Gastrocnemius medialis (tissue), 4 donors: Measurements from ENCODE around the gene FMN2. TPM values are rescaled to one million over a fixed set of nuclear protein-coding genes. Genes with fewer than 3 reads are reported as not detected.

Experiments used
- ATAC-seq, 2 donors: fragments of 150-250 bp; one replicate each; pipeline ENCODE4 v1.9.1; 2016
- DNase-seq, 2 donors: peaks; one replicate each; pipeline ENCODE4 v3.0.0-alpha.2; 2019
- H3K27ac ChIP-seq, 4 donors: fragments of 200-600 bp; sonication (generic); 1 replicate in 1 of 4; 2 replicates in 3 of 4; pipeline ENCODE4 v1.5.1; 2016 to 2018; ENCODE audit warnings: mild to moderate bottlenecking in 2 of 4, moderate library complexity in 1 of 4
- H3K27me3 ChIP-seq, 3 donors: fragments of 200-600 bp; sonication (generic) in 2 of 3; 1 replicate in 1 of 3; 2 replicates in 2 of 3; pipeline versions ENCODE4 v1.5.1 to v1.6.0; 2016 to 2019; ENCODE audit warnings: mild to moderate bottlenecking in 1 of 3, moderate library complexity in 1 of 3
- H3K36me3 ChIP-seq, 2 donors: fragments of 200-600 bp; sonication (generic) in 1 of 2; one replicate each; pipeline ENCODE4 v1.5.1; 2017 to 2018
- H3K4me1 ChIP-seq, 2 donors: fragments of 200-600 bp; sonication (generic) in 1 of 2; one replicate each; pipeline ENCODE4 v1.5.1; 2016 to 2017; ENCODE audit warnings: mild to moderate bottlenecking in 2 of 2
- H3K4me3 ChIP-seq, 4 donors: fragments of 200-600 bp; sonication (generic) in 3 of 4; 1 replicate in 1 of 4; 2 replicates in 3 of 4; pipeline ENCODE4 v1.5.1; 2016 to 2019; ENCODE audit warnings: mild to moderate bottlenecking in 2 of 4
- H3K9me3 ChIP-seq, 3 donors: fragments of 200-600 bp; sonication (generic) in 2 of 3; 1 replicate in 1 of 3; 2 replicates in 2 of 3; pipeline ENCODE4 v1.5.1; 2016 to 2019
- CTCF ChIP-seq, 5 experiments: fragments of 450-650 bp in 3 of 5; fragments of 200-600 bp in 2 of 5; sonication (generic) in 2 of 5; IDR thresholded peaks in 4 of 5; conservative IDR thresholded peaks in 1 of 5; 1 replicate in 4 of 5; 2 replicates in 1 of 5; pipeline ENCODE4 v1.5.1; 2016 to 2019; ENCODE audit warnings: antibody characterized with exemption in 5 of 5, mild to moderate bottlenecking in 3 of 5, moderate library complexity in 3 of 5
- POLR2A ChIP-seq, 2 donors: fragments of 450-650 bp; IDR thresholded peaks; one replicate each; pipeline ENCODE4 v1.6.1; 2017; ENCODE audit warnings: antibody characterized with exemption in 2 of 2, mild to moderate bottlenecking in 2 of 2, moderate library complexity in 2 of 2
- in situ Hi-C, 4 donors: fragments of 200-750 bp; cut with MboI; loops; one replicate each; pipeline versions ENCODE4 v1.15.0 to v1.8.0; 2017; ENCODE audit warnings: low sequenced_read_pairs in 4 of 4
- intact Hi-C: fragments of 100-400 bp; cut with DNase I; formaldehyde crosslinking; loops from one replicate; pipeline ENCODE4 v1.15.1; 2023; ENCODE audit warnings: low total_unique reads
- total RNA-seq, 4 donors: library from RNA; depleted of rRNA; stranded (reverse); fragments of >200 nt; gene quantifications; one replicate each; pipeline versions ENCODE4 v1.1.0 to v1.2.3, GENCODE V29; 2016

Gene FMN2
- total RNA-seq, 4 donors from 2014 or later = 0.51 TPM; not detected in 3

DNA sequence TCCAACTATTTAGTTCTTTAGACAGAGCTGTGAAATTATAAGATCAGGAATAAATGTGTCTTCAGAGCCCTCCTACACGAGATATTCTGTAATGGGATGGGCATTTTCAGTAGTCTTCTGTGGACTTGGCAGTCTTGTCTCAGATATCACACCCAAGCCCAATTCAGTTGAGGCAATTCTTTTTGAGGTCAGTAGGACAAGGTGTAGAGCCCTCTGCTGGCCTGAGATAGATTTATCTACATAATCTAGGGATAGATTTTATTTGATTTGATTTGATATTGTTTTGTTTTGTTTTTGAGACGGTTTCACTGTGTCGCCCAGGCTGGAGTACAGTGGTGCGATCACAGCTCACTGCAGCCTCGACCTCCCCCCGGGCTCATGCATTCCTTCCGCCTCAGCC, 77.5 kb downstream of the FMN2 start:
- TF ChIP-seq CTCF (IDR thresholded peaks at IDR 0.05 in 4 of 5, conservative IDR thresholded peaks at IDR 0.05 in 1 of 5) (no peak), POLR2A (IDR thresholded peaks at IDR 0.05) (no peak)
- intact Hi-C loops = no loop called here
- Histone ChIP-seq H3K9me3 (no peaks in the 10 kb centered on the region), H3K4me3 (no peak overlapping the region), H3K4me1 (no peaks in the 10 kb centered on the region), H3K27me3 (no peaks in the 10 kb centered on the region), H3K36me3 (no peaks in the 10 kb centered on the region), H3K27ac (no peak overlapping the region)
- in situ Hi-C loops = no loop called here
- no peak for DNase-seq
- no peak for ATAC-seq

DNA sequence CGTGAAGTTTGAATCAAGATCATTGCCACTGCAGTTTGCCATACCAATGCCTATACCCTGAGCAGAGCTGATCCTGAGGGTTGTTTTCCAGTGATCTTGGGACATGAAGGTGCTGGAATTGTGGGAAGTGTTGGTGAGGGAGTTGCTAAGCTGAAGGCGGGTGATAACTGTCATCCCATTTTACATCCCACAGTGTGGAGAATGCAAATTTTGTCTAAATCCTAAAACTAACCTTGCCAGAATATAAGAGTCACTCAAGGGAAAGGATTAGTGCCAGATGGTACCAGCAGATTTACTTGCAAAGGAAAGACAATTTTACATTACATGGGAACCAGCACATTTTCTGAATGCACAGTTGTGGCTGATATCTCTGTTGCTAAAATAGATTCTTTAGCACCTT, 78.6 kb downstream of the FMN2 start:
- no peaks in the 10 kb centered on the region for H3K9me3 ChIP-seq
- no peaks in the 10 kb centered on the region for H3K4me1 ChIP-seq
- H3K4me3 ChIP-seq = no peak overlapping the region
- DNase-seq = no peak
- TF ChIP-seq CTCF (IDR thresholded peaks at IDR 0.05 in 4 of 5, conservative IDR thresholded peaks at IDR 0.05 in 1 of 5) = no peak
- TF ChIP-seq POLR2A (IDR thresholded peaks at IDR 0.05) = no peak
- intact Hi-C loops (no loop called here), in situ Hi-C loops (no loop called here)
- H3K27me3 ChIP-seq = no peaks in the 10 kb centered on the region
- no peak for ATAC-seq
- H3K36me3 ChIP-seq = no peaks in the 10 kb centered on the region
- no peak overlapping the region for H3K27ac ChIP-seq

DNA sequence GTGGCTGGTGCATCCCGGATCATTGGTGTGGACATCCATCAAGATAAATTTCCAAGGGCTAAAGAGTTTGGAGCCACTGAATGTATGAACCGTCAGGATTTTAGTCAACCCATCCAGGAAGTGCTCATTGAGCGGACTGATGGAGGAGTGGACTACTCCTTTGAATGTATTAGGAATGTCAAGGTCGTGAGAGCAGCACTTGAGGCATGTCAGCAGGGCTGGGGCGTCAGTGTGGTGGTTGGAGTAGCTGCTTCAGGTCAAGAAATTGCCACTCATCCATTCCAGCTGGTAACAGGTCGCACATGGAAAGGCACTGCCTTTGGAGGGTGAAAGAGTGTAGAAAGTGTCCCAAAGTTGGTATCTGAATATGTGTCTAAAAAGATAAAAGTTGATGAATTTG, 79.1 kb downstream of the FMN2 start:
- Histone ChIP-seq H3K9me3 (no peaks in the 10 kb centered on the region), H3K4me3 (no peak overlapping the region), H3K36me3 (no peaks in the 10 kb centered on the region), H3K4me1 (no peaks in the 10 kb centered on the region), H3K27me3 (no peaks in the 10 kb centered on the region), H3K27ac (no peak overlapping the region)
- no peak for TF ChIP-seq POLR2A (IDR thresholded peaks at IDR 0.05)
- no peak for DNase-seq
- intact Hi-C loops (no loop called here), in situ Hi-C loops (no loop called here)
- ATAC-seq = no peak

GRCh38 chr1:240171907-240172306, 80.2 kb downstream of the FMN2 start:
- ATAC-seq = no peak
- in situ Hi-C loops (no loop called here), intact Hi-C loops (no loop called here)
- Histone ChIP-seq H3K4me1 (no peaks in the 10 kb centered on the region), H3K36me3 (no peaks in the 10 kb centered on the region), H3K4me3 (no peak overlapping the region), H3K9me3 (no peaks in the 10 kb centered on the region), H3K27me3 (no peaks in the 10 kb centered on the region), H3K27ac (no peak overlapping the region)
- TF ChIP-seq CTCF (IDR thresholded peaks at IDR 0.05 in 4 of 5, conservative IDR thresholded peaks at IDR 0.05 in 1 of 5) = no peak
- TF ChIP-seq POLR2A (IDR thresholded peaks at IDR 0.05) = no peak
- no peak for DNase-seq

DNA sequence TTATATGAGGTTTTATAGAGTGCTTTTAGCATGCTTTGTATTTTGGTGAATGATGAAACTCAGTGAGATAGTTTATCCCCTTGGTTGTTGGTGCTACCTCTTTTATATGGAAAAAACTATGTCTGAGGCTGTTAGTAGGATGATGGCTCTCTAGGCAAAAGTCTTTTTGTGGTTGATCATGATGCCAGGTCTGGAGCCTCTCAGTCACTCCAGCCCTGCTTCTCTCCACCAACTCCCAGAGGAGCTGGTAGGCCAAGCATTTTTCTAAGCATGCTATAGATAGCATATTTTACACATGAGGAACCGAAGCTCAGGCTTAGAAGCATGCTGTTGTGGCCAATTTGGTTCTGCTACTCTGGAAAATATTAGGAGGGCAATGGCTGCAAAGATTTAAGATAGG, 82.2 kb downstream of the FMN2 start:
- no peaks in the 10 kb centered on the region for H3K9me3 ChIP-seq
- intact Hi-C loops = no loop called here
- no peak overlapping the region for H3K27ac ChIP-seq
- no peaks in the 10 kb centered on the region for H3K4me1 ChIP-seq
- no peaks in the 10 kb centered on the region for H3K36me3 ChIP-seq
- no peak for ATAC-seq
- H3K4me3 ChIP-seq = no peak overlapping the region
- in situ Hi-C loops = no loop called here
- DNase-seq = no peak
- TF ChIP-seq POLR2A (IDR thresholded peaks at IDR 0.05) (no peak), CTCF (IDR thresholded peaks at IDR 0.05 in 4 of 5, conservative IDR thresholded peaks at IDR 0.05 in 1 of 5) (no peak)
- H3K27me3 ChIP-seq = no peaks in the 10 kb centered on the region
